H1 (cell line): ENCODE results near the gene NDUFAF8. TPM values are rescaled to one million over a fixed set of nuclear protein-coding genes. Genes with fewer than 3 reads are reported as not detected.
A peak's percentile ranks its signal among the peaks of the same experiment; 100 is the strongest.

ENCODE experiments used
- ATF2 ChIP-seq: IDR thresholded peaks from 2 replicates; pipeline ENCODE4 v1.6.1; 2012; ENCODE audit warnings: low read length, inconsistent platforms
- ATF3 ChIP-seq: IDR thresholded peaks from 2 replicates; pipeline ENCODE4 v1.6.1; 2011; ENCODE audit warnings: low read depth, mild to moderate bottlenecking, low read length; ENCODE audit not compliant: insufficient read depth
- CBX5 ChIP-seq: fragments of 300-800, 300-1000 bp; sonication (generic); IDR thresholded peaks from 2 replicates; pipeline ENCODE4 v1.7.1; 2016; ENCODE audit warnings: antibody characterized with exemption, low read length, low read depth
- CBX8 ChIP-seq: fragments of 300-800, 300-1000 bp; sonication (generic); IDR thresholded peaks from 2 replicates; pipeline ENCODE4 v1.7.1; 2016; ENCODE audit warnings: low read depth, low read length, borderline replicate concordance
- CEBPB ChIP-seq: IDR thresholded peaks from 2 replicates; pipeline ENCODE4 v1.6.1; 2012; ENCODE audit warnings: low read depth, low read length
- E2F6 ChIP-seq: IDR thresholded peaks from 2 replicates; pipeline ENCODE4 v1.6.1; 2012; ENCODE audit warnings: inconsistent platforms
- FOSL1 ChIP-seq: IDR thresholded peaks from 2 replicates; pipeline ENCODE4 v1.6.1; 2011; ENCODE audit warnings: mild to moderate bottlenecking, low read depth, low read length, moderate library complexity; ENCODE audit not compliant: insufficient read depth
- GABPA ChIP-seq: IDR thresholded peaks from 2 replicates; pipeline ENCODE4 v1.6.1; 2011; ENCODE audit warnings: mild to moderate bottlenecking, low read length, moderate library complexity, borderline replicate concordance; ENCODE audit not compliant: insufficient read depth
- GTF2F1 ChIP-seq: IDR thresholded peaks from 2 replicates; pipeline ENCODE4 v1.6.1; 2012; ENCODE audit warnings: low read depth, low read length, improper control_type of control experiment, borderline replicate concordance
- HDAC2 ChIP-seq, 2 experiments: fragments of 300-600 bp in 1 of 2; sonication (generic) in 1 of 2; IDR thresholded peaks; 2 replicates each; pipeline ENCODE4 v1.6.1; 2011 to 2012; ENCODE audit warnings: low read depth in 2 of 2, low read length in 2 of 2, mild to moderate bottlenecking in 2 of 2, moderate library complexity in 2 of 2, borderline replicate concordance in 1 of 2, inconsistent platforms in 1 of 2
- MAFK ChIP-seq: IDR thresholded peaks from 2 replicates; pipeline ENCODE4 v1.6.1; 2012; ENCODE audit warnings: low read depth, mild to moderate bottlenecking, improper control_type of control experiment, low read length
- NANOG ChIP-seq: IDR thresholded peaks from 2 replicates; pipeline ENCODE4 v1.6.1; 2011; ENCODE audit warnings: low read length, low read depth, mild to moderate bottlenecking, inconsistent platforms; ENCODE audit not compliant: insufficient read depth, poor library complexity, severe bottlenecking
- NRF1 ChIP-seq: IDR thresholded peaks from 2 replicates; pipeline ENCODE4 v1.6.1; 2011; ENCODE audit warnings: mild to moderate bottlenecking, low read depth, low read length, improper control_type of control experiment
- RBBP5 ChIP-seq: IDR thresholded peaks from 2 replicates; pipeline ENCODE4 v1.7.1; 2012; ENCODE audit warnings: low read depth, mild to moderate bottlenecking, inconsistent platforms, low read length, moderate library complexity, borderline replicate concordance
- RFX5 ChIP-seq: IDR thresholded peaks from 2 replicates; pipeline ENCODE4 v1.6.1; 2011; ENCODE audit warnings: low read depth, low read length, improper control_type of control experiment, borderline replicate concordance
- RXRA ChIP-seq: IDR thresholded peaks from 2 replicates; pipeline ENCODE4 v1.6.1; 2011; ENCODE audit warnings: low read depth, mild to moderate bottlenecking, low read length, moderate library complexity; ENCODE audit not compliant: insufficient read depth
- SIX5 ChIP-seq: IDR thresholded peaks from 2 replicates; pipeline ENCODE4 v1.6.1; 2011; ENCODE audit warnings: mild to moderate bottlenecking, low read depth, low read length
- SP2 ChIP-seq: IDR thresholded peaks from 2 replicates; pipeline ENCODE4 v1.6.1; 2012; ENCODE audit warnings: mild to moderate bottlenecking, low read length, inconsistent platforms
- SP4 ChIP-seq: IDR thresholded peaks from 2 replicates; pipeline ENCODE4 v1.6.1; 2012; ENCODE audit warnings: low read length, inconsistent platforms
- TBP ChIP-seq: IDR thresholded peaks from 2 replicates; pipeline ENCODE4 v1.6.1; 2011; ENCODE audit warnings: low read depth, low read length, improper control_type of control experiment
- YY1 ChIP-seq: IDR thresholded peaks from 2 replicates; pipeline ENCODE4 v1.6.1; 2011; ENCODE audit warnings: low read depth, mild to moderate bottlenecking, low read length
- polyA plus RNA-seq, 7 experiments: library from polyadenylated mRNA; depleted of rRNA in 3 of 7; stranded (reverse) in 5 of 7; unstranded in 2 of 7; fragments of >200 nt in 5 of 7; fragments of 200-250 nt in 2 of 7; gene quantifications; 1 replicate in 5 of 7; 2 replicates in 1 of 7; 4 replicates in 1 of 7; pipeline versions ENCODE4 v1.2.1 to v1.2.3, GENCODE V29; 2011 to 2013; ENCODE audit warnings: missing spikeins in 2 of 7, mixed read lengths in 2 of 7
- total RNA-seq: library from RNA; stranded (reverse); fragmentation: NEBNext Ultra II Directional; extraction: Animal tissue kit (Norgen Biotek cat#: 25700); gene quantifications from 2 replicates; pipeline ENCODE4 v1.2.1, GENCODE V29; 2021

NDUFAF8 gene
- total and polyA plus RNA-seq, 2 of the 8 experiments (the other 6 are each of a cell fraction or from before 2014, with no cell fraction given), result 48.9 to 91.1 TPM

- no peak for TF ChIP-seq HDAC2 (IDR thresholded peaks at IDR 0.05; ENCODE audit: borderline replicate concordance in 1 of 2, low read depth in 2 of 2, low read length in 2 of 2)
- TF ChIP-seq NANOG, result peak; percentile 39
- TF ChIP-seq RBBP5, result no peak
- peak; percentile 85 for TF ChIP-seq GABPA
- no peak for TF ChIP-seq NRF1
- TF ChIP-seq FOSL1, result no peak
- TF ChIP-seq CBX5, result no peak
- no peak for TF ChIP-seq SP2
- no peak for TF ChIP-seq ATF3
- TF ChIP-seq TBP, result no peak
- TF ChIP-seq SP4, result no peak
- TF ChIP-seq SIX5, result no peak
- TF ChIP-seq CBX8, result no peak
- no peak for TF ChIP-seq ATF2
- no peak for TF ChIP-seq GTF2F1
- no peak for TF ChIP-seq CEBPB
- no peak for TF ChIP-seq RXRA
- TF ChIP-seq MAFK, result no peak
- peak; percentile 61; the same call in 1 of the 2 replicates for TF ChIP-seq YY1
- TF ChIP-seq E2F6, result no peak
- TF ChIP-seq RFX5, result no peak
Measured at GRCh38 chr17:81241648-81242420, 2.7 kb downstream of the NDUFAF8 start (continued).
